Transverse colon (tissue), 4 donors: ENCODE data around the gene RAB2B. TPM values are rescaled to one million over a fixed set of nuclear protein-coding genes. Genes with fewer than 3 reads are reported as not detected.
A peak's percentile ranks its signal among the peaks of the same experiment; 100 is the strongest.

ENCODE experiments used
- DNase-seq: peaks from one replicate; pipeline ENCODE4 v3.0.0-alpha.2; 2019
- H3K27ac ChIP-seq, 4 donors: fragments of 200-600 bp; sonication (generic); 2 replicates each; pipeline ENCODE4 v1.5.1; 2016 to 2018; ENCODE audit warnings: inconsistent platforms in 4 of 4
- H3K27me3 ChIP-seq: fragments of 200-600 bp; sonication (generic); 2 replicates; pipeline ENCODE4 v1.5.1; 2017; ENCODE audit warnings: inconsistent platforms
- H3K36me3 ChIP-seq, 4 donors: fragments of 200-600 bp; sonication (generic); 2 replicates each; pipeline ENCODE4 v1.5.1; 2017 to 2019; ENCODE audit warnings: inconsistent platforms in 4 of 4
- H3K4me1 ChIP-seq, 4 donors: fragments of 200-600 bp; sonication (generic); 2 replicates each; pipeline ENCODE4 v1.5.1; 2017 to 2020; ENCODE audit warnings: inconsistent platforms in 4 of 4
- H3K4me3 ChIP-seq, 4 donors: fragments of 200-600 bp; sonication (generic); 1 replicate in 1 of 4; 2 replicates in 3 of 4; pipeline versions ENCODE4 v1.5.1 to v1.6.1; 2017 to 2019; ENCODE audit warnings: inconsistent platforms in 4 of 4
- H3K9me3 ChIP-seq, 2 donors: fragments of 200-600 bp; sonication (generic); 2 replicates each; pipeline ENCODE4 v1.5.1; 2017 to 2019; ENCODE audit warnings: inconsistent platforms in 2 of 2
- EP300 ChIP-seq: sonication (generic); formaldehyde crosslinking; IDR thresholded peaks from one replicate; pipeline ENCODE4 v1.6.1; 2017; ENCODE audit warnings: antibody characterized with exemption, low read depth
- POLR2A ChIP-seq: fragments of 450-650 bp; IDR thresholded peaks from one replicate; pipeline ENCODE4 v1.6.1; 2016; ENCODE audit warnings: antibody characterized with exemption, mild to moderate bottlenecking, moderate library complexity
- POLR2AphosphoS5 ChIP-seq, 3 donors: sonication (generic); formaldehyde crosslinking; IDR thresholded peaks; one replicate each; pipeline ENCODE4 v1.6.1; 2016; ENCODE audit warnings: antibody characterized with exemption in 3 of 3
- WGBS, 2 donors: methylation state at CpG; one replicate each; pipeline ENCODE4 v1.1.5; 2018; ENCODE audit warnings: low coverage in 1 of 2; 5-methylcytosine and 5-hydroxymethylcytosine counted together
- in situ Hi-C, 4 donors: fragments of 200-750 bp; cut with MboI; loops; one replicate each; pipeline versions ENCODE4 v1.15.0 to v1.15.1; 2017; ENCODE audit warnings: low sequenced_read_pairs in 3 of 4, low pct_ligation_motif_present in 1 of 4, low pct_unique_long_range_greater_than_20kb in 1 of 4
- intact Hi-C: fragments of 100-400 bp; cut with DNase I; formaldehyde crosslinking; loops from one replicate; pipeline ENCODE4 v1.15.1; 2023; ENCODE audit warnings: low total_unique reads
- total RNA-seq, 4 donors: library from RNA; depleted of rRNA; stranded (reverse); fragments of >200 nt; gene quantifications; one replicate each; pipeline ENCODE4 v1.1.0, GENCODE V29; 2016
- TF ChIP-seq, protein P1 (sequence below), 5 experiments: fragments of 200-600 bp in 3 of 5; fragments of 450-650 bp in 2 of 5; sonication (generic) in 3 of 5; IDR thresholded peaks; 1 replicate in 2 of 5; 2 replicates in 3 of 5; pipeline ENCODE4 v1.5.1; 2016 to 2017; ENCODE audit warnings: antibody characterized with exemption in 5 of 5, inconsistent platforms in 3 of 5, mild to moderate bottlenecking in 2 of 5, moderate library complexity in 1 of 5

The RAB2B gene
- total RNA-seq, 4 donors from 2014 or later: 7.1 to 24.5 (median 13.7) TPM

DNA sequence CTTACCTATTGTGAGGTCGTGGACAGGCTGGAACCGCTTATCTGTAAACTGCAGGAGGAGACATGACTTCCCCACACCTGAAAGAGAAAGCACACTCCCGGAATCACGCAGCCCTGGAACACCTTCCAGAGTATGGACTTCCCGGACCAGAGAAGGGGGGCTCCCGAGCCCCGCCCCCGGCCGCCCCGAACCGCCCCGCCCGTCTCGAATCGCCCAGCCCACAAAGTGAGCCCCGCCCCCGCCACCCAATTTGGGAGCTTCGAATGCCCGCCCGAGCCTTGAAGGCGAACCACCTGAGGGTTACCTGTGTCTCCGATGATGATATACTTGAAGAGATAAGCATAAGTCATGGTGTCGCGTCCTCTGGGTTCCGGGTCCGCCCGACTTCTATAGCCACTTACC is 235 bp downstream of the RAB2B start:
- Histone ChIP-seq H3K4me3 (peak overlapping the region; percentile 22 to 94 (median 76)), H3K9me3 (no peaks in the 10 kb centered on the region), H3K27ac (peak overlapping the region; percentile 84 to 96 (median 90)), H3K4me1 (peaks cover 15 to 27% (median 18%) of the 10 kb centered on the region in 4 donors), H3K36me3 (peaks cover 0 to 20% (median 2%) of the 10 kb centered on the region in 4 donors), H3K27me3 (no peaks in the 10 kb centered on the region)
- intact Hi-C loops: no loop called here
- in situ Hi-C loops: no loop called here
- peak; percentile 94 for DNase-seq
- TF ChIP-seq EP300 (no peak), POLR2AphosphoS5 (IDR thresholded peaks at IDR 0.05) (peak in 2 of 3 donors; percentile 48 to 51), POLR2A (no peak)
- 0% methylated on average over 1 to 18 of the region's 27 CpGs for WGBS, 2 donors

DNA sequence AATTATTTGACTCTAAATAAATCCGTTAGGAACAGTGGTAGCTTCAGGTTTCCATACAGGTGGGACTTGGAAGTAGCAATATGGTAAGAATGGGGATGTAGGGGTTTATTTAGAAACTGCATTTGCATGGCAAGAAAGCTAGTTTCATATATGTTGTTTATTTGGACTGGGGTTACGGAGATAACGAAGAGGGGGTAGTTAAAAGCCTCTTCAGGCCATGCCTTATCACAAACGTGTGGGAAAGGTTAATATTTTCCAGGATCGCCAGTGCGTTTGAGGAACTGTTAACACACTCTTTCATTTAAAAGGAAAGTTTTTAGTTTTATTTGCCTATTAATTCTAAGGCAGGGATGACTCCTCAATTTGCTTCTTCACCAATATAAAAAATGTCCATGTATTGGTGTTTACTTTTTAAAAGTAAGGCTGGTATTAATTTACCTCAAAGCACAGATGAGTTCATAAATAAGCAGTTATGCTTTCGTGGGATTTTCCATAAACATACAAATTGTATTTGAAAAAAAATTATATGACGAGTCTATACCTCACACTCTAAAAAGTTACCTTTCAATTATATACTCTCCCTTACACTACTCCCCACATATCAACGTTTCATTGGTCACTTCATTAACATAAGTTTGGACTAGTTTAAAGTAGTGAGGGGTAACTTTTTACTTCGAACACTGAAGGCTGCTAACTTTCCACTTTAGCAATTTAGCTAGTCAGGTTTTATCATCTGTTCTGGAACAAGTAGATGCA is 814 bp downstream of the RAB2B start:
- no peaks in the 10 kb centered on the region for H3K27me3 ChIP-seq
- peak overlapping the region; percentile 84 to 96 (median 90) for H3K27ac ChIP-seq
- no peaks in the 10 kb centered on the region for H3K9me3 ChIP-seq
- in situ Hi-C loops (no loop called here), intact Hi-C loops (no loop called here)
- WGBS, 2 donors: 19 to 37% methylated on average over 10 of the region's 10 CpGs
- H3K4me1 ChIP-seq: peaks cover 15 to 27% (median 18%) of the 10 kb centered on the region in 4 donors
- H3K36me3 ChIP-seq: peaks cover 0 to 20% (median 2%) of the 10 kb centered on the region in 4 donors
- H3K4me3 ChIP-seq: peak overlapping the region; percentile 22 to 94 (median 76)
- TF ChIP-seq POLR2A: no peak
- no peak for TF ChIP-seq EP300
- TF ChIP-seq, protein P1, sequence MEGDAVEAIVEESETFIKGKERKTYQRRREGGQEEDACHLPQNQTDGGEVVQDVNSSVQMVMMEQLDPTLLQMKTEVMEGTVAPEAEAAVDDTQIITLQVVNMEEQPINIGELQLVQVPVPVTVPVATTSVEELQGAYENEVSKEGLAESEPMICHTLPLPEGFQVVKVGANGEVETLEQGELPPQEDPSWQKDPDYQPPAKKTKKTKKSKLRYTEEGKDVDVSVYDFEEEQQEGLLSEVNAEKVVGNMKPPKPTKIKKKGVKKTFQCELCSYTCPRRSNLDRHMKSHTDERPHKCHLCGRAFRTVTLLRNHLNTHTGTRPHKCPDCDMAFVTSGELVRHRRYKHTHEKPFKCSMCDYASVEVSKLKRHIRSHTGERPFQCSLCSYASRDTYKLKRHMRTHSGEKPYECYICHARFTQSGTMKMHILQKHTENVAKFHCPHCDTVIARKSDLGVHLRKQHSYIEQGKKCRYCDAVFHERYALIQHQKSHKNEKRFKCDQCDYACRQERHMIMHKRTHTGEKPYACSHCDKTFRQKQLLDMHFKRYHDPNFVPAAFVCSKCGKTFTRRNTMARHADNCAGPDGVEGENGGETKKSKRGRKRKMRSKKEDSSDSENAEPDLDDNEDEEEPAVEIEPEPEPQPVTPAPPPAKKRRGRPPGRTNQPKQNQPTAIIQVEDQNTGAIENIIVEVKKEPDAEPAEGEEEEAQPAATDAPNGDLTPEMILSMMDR (IDR thresholded peaks at IDR 0.05): no peak
- no peak for TF ChIP-seq POLR2AphosphoS5 (IDR thresholded peaks at IDR 0.05)
- no peak for DNase-seq

DNA sequence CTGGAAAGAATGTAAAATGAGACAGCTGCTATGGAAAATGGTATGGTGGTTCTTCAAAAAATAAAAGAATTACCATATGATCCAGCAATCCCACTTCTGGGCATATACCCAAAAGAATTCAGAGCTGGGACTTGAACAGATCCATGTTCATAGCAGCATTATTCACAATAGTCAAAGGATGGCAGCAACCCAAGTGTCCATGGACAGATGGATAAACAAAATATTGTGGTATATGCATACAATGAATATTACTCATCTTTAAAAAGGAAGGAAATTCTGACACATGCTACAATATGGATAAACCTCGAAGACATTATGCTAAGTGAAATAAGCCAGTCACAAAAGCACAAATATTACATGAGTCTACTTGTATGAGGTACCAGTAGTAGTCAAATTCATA is 9.1 kb downstream of the RAB2B start:
- Histone ChIP-seq H3K4me1 (no peaks in the 10 kb centered on the region), H3K4me3 (no peak overlapping the region), H3K27ac (no peak overlapping the region), H3K27me3 (no peaks in the 10 kb centered on the region), H3K36me3 (peaks cover 0 to 69% (median 16%) of the 10 kb centered on the region in 4 donors), H3K9me3 (no peaks in the 10 kb centered on the region)
- intact Hi-C loops (no loop called here), in situ Hi-C loops (no loop called here)
- 60 to 78% methylated on average over 1 of the region's 1 CpG for WGBS, 2 donors
- TF ChIP-seq POLR2AphosphoS5 (IDR thresholded peaks at IDR 0.05): no peak
- TF ChIP-seq EP300: no peak
- DNase-seq: no peak

DNA sequence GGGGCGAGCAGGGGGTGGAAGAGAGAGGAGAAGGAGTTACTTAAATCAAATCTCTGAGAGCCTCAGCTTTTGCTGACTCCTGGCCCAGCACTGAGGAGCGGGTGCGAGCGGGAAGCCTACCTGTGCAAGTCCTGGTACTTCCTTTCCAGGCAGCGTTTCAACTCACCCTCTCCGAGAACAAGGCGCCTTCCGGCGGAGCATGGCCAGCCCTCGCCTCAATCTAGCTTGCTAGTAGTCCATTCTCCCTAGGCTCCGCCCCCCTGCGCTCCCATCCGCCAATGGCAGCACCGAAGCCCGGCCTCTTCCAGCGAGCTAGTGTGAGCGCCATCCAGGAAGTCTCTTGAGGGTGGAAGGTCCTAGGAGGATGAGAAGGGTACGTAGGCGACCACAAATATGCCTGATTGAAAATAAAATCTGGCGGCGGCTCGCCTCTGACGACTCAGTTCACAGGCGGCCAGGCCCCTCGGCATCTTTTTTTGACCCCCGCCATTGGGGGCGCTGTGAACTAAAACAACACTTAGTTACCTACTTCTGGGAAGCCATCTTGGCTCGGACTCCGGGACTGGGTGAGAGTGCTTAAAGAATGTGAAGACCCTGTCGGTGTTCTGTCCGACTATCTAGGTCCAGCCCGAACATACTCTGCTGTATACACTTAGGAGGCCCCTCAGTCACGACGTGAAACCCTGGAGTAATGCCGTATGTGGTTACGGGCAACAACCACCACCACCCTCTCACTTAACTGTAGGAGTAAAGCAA is 20.7 kb downstream of the RAB2B start, which contains the start of gene CHD8:
CHD8 (minus strand) TSS at position 212 of the 756 bp plus-strand sequence. CDS start 24,480 bp downstream, outside the sequence.
- H3K27me3 ChIP-seq: no peaks in the 10 kb centered on the region
- in situ Hi-C loops: no loop called here
- 0 to 1% methylated on average over 10 to 35 of the region's 36 CpGs for WGBS, 2 donors
- H3K9me3 ChIP-seq: no peaks in the 10 kb centered on the region
- peaks cover 0 to 37% (median 20%) of the 10 kb centered on the region in 4 donors for H3K4me1 ChIP-seq
- H3K36me3 ChIP-seq: peaks cover 0 to 12% (median 4%) of the 10 kb centered on the region in 4 donors
- intact Hi-C loops: loop anchor here (5.0 kb wide), 1 partner anchor 101 kb away; no protein-coding TSS in a partner anchor
- H3K4me3 ChIP-seq: peak within 1 kb of the TSS; percentile 57 to 95 (median 80)
- peak; percentile 100 for DNase-seq
- H3K27ac ChIP-seq: peak within 1 kb of the TSS; percentile 94 to 98 (median 95)
- peak; percentile 74 to 87 (median 84) for TF ChIP-seq POLR2AphosphoS5 (IDR thresholded peaks at IDR 0.05)
- TF ChIP-seq POLR2A: peak; percentile 77
- TF ChIP-seq EP300: no peak
- TF ChIP-seq, protein P1 (IDR thresholded peaks at IDR 0.05): peak; percentile 42 to 73 (median 58)

DNA sequence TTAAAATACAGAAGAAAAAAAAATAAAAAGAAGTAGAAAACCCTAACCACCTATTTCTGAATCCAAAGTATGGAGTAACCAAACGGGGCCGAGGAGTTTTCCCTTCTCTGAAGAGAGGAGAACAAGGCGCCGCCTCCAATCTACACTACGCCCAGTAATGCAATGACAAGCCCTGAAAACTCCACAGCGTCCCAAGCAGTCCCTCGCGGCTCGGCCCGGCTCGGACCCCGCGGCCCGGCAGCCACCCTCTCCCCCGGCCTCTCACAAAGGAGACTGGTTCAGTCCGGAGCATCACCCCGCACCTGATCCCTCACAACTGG is 21.2 kb downstream of the RAB2B start:
- H3K36me3 ChIP-seq: peaks cover 0 to 7% (median under 1%) of the 10 kb centered on the region in 4 donors
- peak overlapping the region; percentile 94 to 98 (median 95) for H3K27ac ChIP-seq
- peak overlapping the region; percentile 57 to 95 (median 80) for H3K4me3 ChIP-seq
- intact Hi-C loops: loop anchor here (5.0 kb wide), 1 partner anchor 102 kb away; no protein-coding TSS in a partner anchor
- no peak for TF ChIP-seq POLR2A
- TF ChIP-seq EP300: no peak
- TF ChIP-seq, protein P1 (IDR thresholded peaks at IDR 0.05): no peak
- 0% methylated on average over 2 to 17 of the region's 17 CpGs for WGBS, 2 donors
- H3K4me1 ChIP-seq: peaks cover 0 to 42% (median 22%) of the 10 kb centered on the region in 4 donors
- DNase-seq: no peak
- no peaks in the 10 kb centered on the region for H3K9me3 ChIP-seq
- in situ Hi-C loops: no loop called here
- H3K27me3 ChIP-seq: no peaks in the 10 kb centered on the region
